22Rv1 (cell line): ENCODE results near the gene PRDM12.

Source experiments
- ZFX ChIP-seq: fragments of 450-650 bp; IDR thresholded peaks from 2 replicates; pipeline ENCODE4 v1.6.1; 2017; ENCODE audit warnings: antibody characterized with exemption, borderline replicate concordance
- TF ChIP-seq, protein P1 (sequence below): fragments of 450-650 bp; IDR thresholded peaks from 2 replicates; pipeline ENCODE4 v1.5.1; 2017; ENCODE audit warnings: mild to moderate bottlenecking

DNA sequence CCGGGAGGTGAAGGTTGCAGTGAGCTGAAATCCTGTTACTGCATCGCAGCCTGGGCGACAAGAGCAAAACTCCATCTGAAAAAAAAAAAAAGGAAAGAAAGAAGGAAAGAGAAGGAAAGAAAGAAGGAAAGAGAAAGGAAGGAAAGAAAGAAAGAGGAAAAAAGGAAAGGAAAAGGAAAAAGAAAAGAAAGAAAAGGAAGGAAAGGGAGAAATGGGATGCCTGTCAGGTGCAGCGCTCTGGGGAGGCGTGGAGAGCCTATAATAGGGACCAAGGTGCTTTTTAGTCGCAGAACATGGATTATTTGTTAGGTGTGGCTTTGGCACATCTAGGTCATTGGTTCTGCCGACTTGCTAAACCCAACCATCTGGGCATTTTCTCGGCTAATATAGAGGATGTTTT lies 47.1 kb downstream of the PRDM12 start:
- TF ChIP-seq, protein P1, sequence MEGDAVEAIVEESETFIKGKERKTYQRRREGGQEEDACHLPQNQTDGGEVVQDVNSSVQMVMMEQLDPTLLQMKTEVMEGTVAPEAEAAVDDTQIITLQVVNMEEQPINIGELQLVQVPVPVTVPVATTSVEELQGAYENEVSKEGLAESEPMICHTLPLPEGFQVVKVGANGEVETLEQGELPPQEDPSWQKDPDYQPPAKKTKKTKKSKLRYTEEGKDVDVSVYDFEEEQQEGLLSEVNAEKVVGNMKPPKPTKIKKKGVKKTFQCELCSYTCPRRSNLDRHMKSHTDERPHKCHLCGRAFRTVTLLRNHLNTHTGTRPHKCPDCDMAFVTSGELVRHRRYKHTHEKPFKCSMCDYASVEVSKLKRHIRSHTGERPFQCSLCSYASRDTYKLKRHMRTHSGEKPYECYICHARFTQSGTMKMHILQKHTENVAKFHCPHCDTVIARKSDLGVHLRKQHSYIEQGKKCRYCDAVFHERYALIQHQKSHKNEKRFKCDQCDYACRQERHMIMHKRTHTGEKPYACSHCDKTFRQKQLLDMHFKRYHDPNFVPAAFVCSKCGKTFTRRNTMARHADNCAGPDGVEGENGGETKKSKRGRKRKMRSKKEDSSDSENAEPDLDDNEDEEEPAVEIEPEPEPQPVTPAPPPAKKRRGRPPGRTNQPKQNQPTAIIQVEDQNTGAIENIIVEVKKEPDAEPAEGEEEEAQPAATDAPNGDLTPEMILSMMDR = no peak
- no peak for TF ChIP-seq ZFX
